Measurements from ENCODE around the gene KMT5B.

Gene KMT5B

DNA sequence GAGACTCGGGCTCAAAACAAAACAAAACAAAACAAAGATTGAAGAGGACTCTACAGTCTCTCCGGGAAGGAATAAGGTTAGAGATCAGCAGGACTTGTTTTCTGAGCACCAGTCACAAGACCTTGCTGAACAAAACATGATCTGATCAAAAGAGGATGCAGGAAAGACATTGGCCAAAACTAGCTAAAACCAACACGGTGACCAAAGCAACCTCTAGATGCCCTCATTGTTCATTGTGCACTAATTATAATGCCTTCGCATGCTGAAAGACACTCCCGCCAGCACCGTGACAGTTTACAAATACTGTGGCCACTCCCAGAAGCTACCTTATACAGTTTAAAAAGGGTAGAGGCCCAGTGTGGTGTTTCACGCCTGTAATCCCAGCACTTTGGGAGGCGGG, 76.2 kb downstream of the KMT5B start:
- H3K4me3 ChIP-seq (ENCODE audit: low read length) = no peak overlapping the region
- H3K4me1 ChIP-seq (ENCODE audit: control insufficient read depth, low read length) = no peaks in the 10 kb centered on the region; the same call in 1 of the 2 replicates
- no peak overlapping the region for H3K27ac ChIP-seq (ENCODE audit: low read depth, low read length)
- no peaks in the 10 kb centered on the region for H3F3A ChIP-seq (ENCODE audit: control insufficient read depth, insufficient read depth)
- H3K9me2 ChIP-seq (replicated peaks; ENCODE audit: control insufficient read depth, low read length) = no peaks in the 10 kb centered on the region
- H3K79me2 ChIP-seq (ENCODE audit: control insufficient read depth, low read length) = no peaks in the 10 kb centered on the region
- 0 out of 2 replicates have a peak, but pooled peaks cover 7% of the 10 kb centered on the region for H3K9me3 ChIP-seq (ENCODE audit: control insufficient read depth, insufficient read depth, low read length)
- TF ChIP-seq, protein P1, sequence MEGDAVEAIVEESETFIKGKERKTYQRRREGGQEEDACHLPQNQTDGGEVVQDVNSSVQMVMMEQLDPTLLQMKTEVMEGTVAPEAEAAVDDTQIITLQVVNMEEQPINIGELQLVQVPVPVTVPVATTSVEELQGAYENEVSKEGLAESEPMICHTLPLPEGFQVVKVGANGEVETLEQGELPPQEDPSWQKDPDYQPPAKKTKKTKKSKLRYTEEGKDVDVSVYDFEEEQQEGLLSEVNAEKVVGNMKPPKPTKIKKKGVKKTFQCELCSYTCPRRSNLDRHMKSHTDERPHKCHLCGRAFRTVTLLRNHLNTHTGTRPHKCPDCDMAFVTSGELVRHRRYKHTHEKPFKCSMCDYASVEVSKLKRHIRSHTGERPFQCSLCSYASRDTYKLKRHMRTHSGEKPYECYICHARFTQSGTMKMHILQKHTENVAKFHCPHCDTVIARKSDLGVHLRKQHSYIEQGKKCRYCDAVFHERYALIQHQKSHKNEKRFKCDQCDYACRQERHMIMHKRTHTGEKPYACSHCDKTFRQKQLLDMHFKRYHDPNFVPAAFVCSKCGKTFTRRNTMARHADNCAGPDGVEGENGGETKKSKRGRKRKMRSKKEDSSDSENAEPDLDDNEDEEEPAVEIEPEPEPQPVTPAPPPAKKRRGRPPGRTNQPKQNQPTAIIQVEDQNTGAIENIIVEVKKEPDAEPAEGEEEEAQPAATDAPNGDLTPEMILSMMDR (IDR thresholded peaks at IDR 0.05; ENCODE audit: low read depth, low read length, poor library complexity, severe bottlenecking) = no peak
- no peak for TF ChIP-seq EZH2phosphoT487 (IDR thresholded peaks at IDR 0.05; ENCODE audit: borderline replicate concordance, low read length)
- H3K27me3 ChIP-seq (ENCODE audit: control insufficient read depth, low read length) = peaks cover 9% of the 10 kb centered on the region
- no peaks in the 10 kb centered on the region for H3K36me3 ChIP-seq (ENCODE audit: control insufficient read depth, low read length)
- no peaks in the 10 kb centered on the region; the same call in 1 of the 2 replicates for H4K20me1 ChIP-seq (ENCODE audit: control insufficient read depth, insufficient read depth, low read depth, low read length)
- H3K4me2 ChIP-seq (ENCODE audit: low read length) = no peak overlapping the region

DNA sequence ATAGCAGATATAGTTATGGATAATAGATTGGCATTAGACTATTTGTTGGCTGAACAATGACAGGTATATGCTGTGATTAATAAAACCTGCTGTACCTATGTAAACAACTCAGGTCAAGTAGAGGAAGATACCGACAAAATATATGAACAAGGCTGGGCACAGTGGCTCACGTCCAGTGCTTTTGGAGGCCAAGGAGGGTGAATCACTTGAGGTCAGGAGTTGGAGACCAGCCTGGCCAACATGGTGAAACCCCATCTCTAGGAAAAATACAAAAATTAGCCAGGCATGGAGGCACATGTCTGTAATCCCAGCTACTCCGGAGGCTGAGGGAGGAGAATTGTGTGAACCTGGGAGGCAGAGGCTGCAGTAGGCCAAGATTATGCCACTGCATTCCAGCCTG, 77.9 kb downstream of the KMT5B start:
- TF ChIP-seq EZH2phosphoT487 (IDR thresholded peaks at IDR 0.05; ENCODE audit: borderline replicate concordance, low read length) = no peak
- TF ChIP-seq, protein P1 (IDR thresholded peaks at IDR 0.05; ENCODE audit: low read depth, low read length, poor library complexity, severe bottlenecking) = no peak
- Histone ChIP-seq H3F3A (ENCODE audit: control insufficient read depth, insufficient read depth) (no peaks in the 10 kb centered on the region), H3K27me3 (ENCODE audit: control insufficient read depth, low read length) (peaks cover 4% of the 10 kb centered on the region; the same call in 1 of the 2 replicates), H3K27ac (ENCODE audit: low read depth, low read length) (no peak overlapping the region), H3K4me2 (ENCODE audit: low read length) (no peak overlapping the region), H3K4me1 (ENCODE audit: control insufficient read depth, low read length) (no peaks in the 10 kb centered on the region), H3K79me2 (ENCODE audit: control insufficient read depth, low read length) (no peaks in the 10 kb centered on the region), H3K36me3 (ENCODE audit: control insufficient read depth, low read length) (no peaks in the 10 kb centered on the region), H4K20me1 (ENCODE audit: control insufficient read depth, insufficient read depth, low read depth, low read length) (no peaks in the 10 kb centered on the region), H3K4me3 (ENCODE audit: low read length) (no peak overlapping the region), H3K9me3 (ENCODE audit: control insufficient read depth, insufficient read depth, low read length) (0 out of 2 replicates have a peak, but pooled peaks cover 7% of the 10 kb centered on the region), H3K9me2 (replicated peaks; ENCODE audit: control insufficient read depth, low read length) (no peaks in the 10 kb centered on the region)

DNA sequence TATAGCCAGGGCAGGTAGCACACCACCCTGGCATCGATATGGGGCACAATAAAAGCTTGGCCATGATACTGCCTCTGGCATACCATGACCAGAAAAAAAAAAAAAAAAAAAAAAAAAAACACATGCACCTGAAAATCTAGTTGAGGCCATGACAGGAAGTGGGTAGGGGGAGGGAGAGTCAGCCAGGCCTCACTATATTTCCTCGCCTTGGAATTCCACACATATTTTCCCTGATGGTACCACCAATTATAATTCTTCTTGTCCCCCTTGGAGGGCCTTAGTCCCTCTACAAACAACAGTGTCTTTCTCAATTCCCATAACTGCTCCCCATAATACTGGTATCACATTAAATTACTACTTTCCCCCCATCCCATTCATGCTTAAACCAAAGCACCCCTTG, 79.3 kb downstream of the KMT5B start:
- Histone ChIP-seq H3K9me3 (ENCODE audit: control insufficient read depth, insufficient read depth, low read length) (0 out of 2 replicates have a peak, but pooled peaks cover 7% of the 10 kb centered on the region), H3K4me3 (ENCODE audit: low read length) (no peak overlapping the region)

More for the DNA sequence above, 79.3 kb downstream of the KMT5B start:
- no peaks in the 10 kb centered on the region for H4K20me1 ChIP-seq (ENCODE audit: control insufficient read depth, insufficient read depth, low read depth, low read length)
- H3K9me2 ChIP-seq (replicated peaks; ENCODE audit: control insufficient read depth, low read length) = no peaks in the 10 kb centered on the region
- H3K4me2 ChIP-seq (ENCODE audit: low read length) = no peak overlapping the region
- H3K27ac ChIP-seq (ENCODE audit: low read depth, low read length) = no peak overlapping the region
- no peak for TF ChIP-seq EZH2phosphoT487 (IDR thresholded peaks at IDR 0.05; ENCODE audit: borderline replicate concordance, low read length)
- TF ChIP-seq, protein P1 (IDR thresholded peaks at IDR 0.05; ENCODE audit: low read depth, low read length, poor library complexity, severe bottlenecking) = no peak
- H3K79me2 ChIP-seq (ENCODE audit: control insufficient read depth, low read length) = no peaks in the 10 kb centered on the region
- H3F3A ChIP-seq (ENCODE audit: control insufficient read depth, insufficient read depth) = no peaks in the 10 kb centered on the region
- H3K4me1 ChIP-seq (ENCODE audit: control insufficient read depth, low read length) = no peaks in the 10 kb centered on the region
- H3K27me3 ChIP-seq (ENCODE audit: control insufficient read depth, low read length) = peaks cover 4% of the 10 kb centered on the region; the same call in 1 of the 2 replicates
- no peaks in the 10 kb centered on the region for H3K36me3 ChIP-seq (ENCODE audit: control insufficient read depth, low read length)

All from DOHH2 (cell line).